Mesendoderm (in vitro differentiated cells): ENCODE measurements around the gene BMP7.

Source experiments
- DNase-seq: peaks from one replicate; pipeline ENCODE4 v3.0.0; 2013
- H2AK5ac ChIP-seq: 2 replicates; pipeline ENCODE4 v1.6.1; 2013; ENCODE audit warnings: low read length, inconsistent platforms
- H2BK120ac ChIP-seq: 2 replicates; pipeline ENCODE4 v1.6.1; 2013; ENCODE audit warnings: low read depth, mild to moderate bottlenecking, low read length, moderate library complexity, mixed read lengths
- H2BK15ac ChIP-seq: replicated peaks from 2 replicates; pipeline ENCODE4 v1.6.1; 2013; ENCODE audit warnings: low read depth, mild to moderate bottlenecking, moderate library complexity
- H2BK5ac ChIP-seq: 2 replicates; pipeline ENCODE4 v1.6.1; 2013; ENCODE audit warnings: low read length, inconsistent platforms
- H3K18ac ChIP-seq: 2 replicates; pipeline ENCODE4 v1.6.1; 2013; ENCODE audit warnings: mild to moderate bottlenecking, low read length, mixed read lengths
- H3K23ac ChIP-seq: one replicate; pipeline ENCODE4 v1.6.1; 2013; ENCODE audit warnings: low read length
- H3K27ac ChIP-seq: 2 replicates; pipeline ENCODE4 v1.5.1; 2013; ENCODE audit warnings: low read depth, mild to moderate bottlenecking, inconsistent platforms, low read length, moderate library complexity
- H3K27me3 ChIP-seq: 2 replicates; pipeline ENCODE4 v1.6.1; 2013; ENCODE audit warnings: low read length, control low read depth, mild to moderate bottlenecking, inconsistent platforms; ENCODE audit not compliant: insufficient read depth, poor library complexity
- H3K36me3 ChIP-seq: 2 replicates; pipeline ENCODE4 v1.6.1; 2013; ENCODE audit warnings: low read length, inconsistent platforms; ENCODE audit not compliant: control insufficient read depth, insufficient read depth
- H3K4ac ChIP-seq: one replicate; pipeline ENCODE4 v1.6.1; 2013; ENCODE audit warnings: low read depth, mild to moderate bottlenecking, low read length, moderate library complexity
- H3K4me1 ChIP-seq: 2 replicates; pipeline ENCODE4 v1.6.1; 2013; ENCODE audit warnings: low read depth, low read length, inconsistent platforms; ENCODE audit not compliant: control insufficient read depth
- H3K4me2 ChIP-seq: 2 replicates; pipeline ENCODE4 v1.6.1; 2013; ENCODE audit warnings: low read length
- H3K4me3 ChIP-seq: 2 replicates; pipeline ENCODE4 v1.5.1; 2013; ENCODE audit warnings: mild to moderate bottlenecking, low read length
- H3K56ac ChIP-seq: one replicate; pipeline ENCODE4 v1.6.1; 2013; ENCODE audit warnings: low read length
- H3K79me1 ChIP-seq: 2 replicates; pipeline ENCODE4 v1.6.1; 2013; ENCODE audit warnings: low read length, inconsistent platforms
- H3K79me2 ChIP-seq: 2 replicates; pipeline ENCODE4 v1.6.1; 2013; ENCODE audit warnings: mild to moderate bottlenecking, low read length; ENCODE audit not compliant: control insufficient read depth, insufficient read depth
- H3K9ac ChIP-seq: 2 replicates; pipeline ENCODE4 v1.6.1; 2013; ENCODE audit warnings: low read length, inconsistent platforms
- H4K5ac ChIP-seq: one replicate; pipeline ENCODE4 v1.6.1; 2013; ENCODE audit warnings: low read length
- H4K8ac ChIP-seq: one replicate; pipeline ENCODE4 v1.6.1; 2013; ENCODE audit warnings: low read depth, mild to moderate bottlenecking, control low read depth, low read length, moderate library complexity
- WGBS: extraction: QIAGEN DNeasy Blood & Tissue Kit; methylation state at CpG from one replicate; pipeline ENCODE4 v1.1.7; 2013; ENCODE audit warnings: low lambda C conversion rate, missing lambda C conversion rate; ENCODE audit not compliant: insufficient coverage; ENCODE audit errors: extremely low coverage; 5-methylcytosine and 5-hydroxymethylcytosine counted together

The BMP7 gene

GRCh38 chr20:57222631-57222950 lies 43.9 kb downstream of the BMP7 start:
- Histone ChIP-seq H3K79me1 (no peaks in the 10 kb centered on the region), H3K56ac (no peak overlapping the region), H3K27ac (no peak overlapping the region), H4K8ac (no peak overlapping the region), H3K23ac (no peak overlapping the region), H2BK5ac (no peak overlapping the region), H2BK15ac (no peak overlapping the region), H3K18ac (no peak overlapping the region), H3K9ac (no peak overlapping the region), H3K4ac (no peak overlapping the region), H2AK5ac (no peak overlapping the region), H3K4me2 (no peak overlapping the region), H3K79me2 (no peaks in the 10 kb centered on the region), H2BK120ac (no peak overlapping the region), H4K5ac (no peak overlapping the region), H3K36me3 (no peaks in the 10 kb centered on the region), H3K27me3 (no peaks in the 10 kb centered on the region), H3K4me1 (no peaks in the 10 kb centered on the region), H3K4me3 (no peak overlapping the region)
- DNase-seq = no peak
- no CpG with 5 or more reads among the region's 1 CpG for WGBS

- Histone ChIP-seq H3K36me3 (no peaks in the 10 kb centered on the region), H3K27ac (no peak overlapping the region), H2BK5ac (no peak overlapping the region), H3K79me2 (no peaks in the 10 kb centered on the region), H4K5ac (no peak overlapping the region), H2BK120ac (no peak overlapping the region), H3K18ac (no peak overlapping the region), H3K4ac (no peak overlapping the region), H3K27me3 (no peaks in the 10 kb centered on the region), H4K8ac (no peak overlapping the region), H3K4me2 (no peak overlapping the region), H3K56ac (no peak overlapping the region), H3K79me1 (no peaks in the 10 kb centered on the region), H2AK5ac (no peak overlapping the region), H3K4me3 (no peak overlapping the region), H3K9ac (no peak overlapping the region), H3K4me1 (no peaks in the 10 kb centered on the region), H2BK15ac (no peak overlapping the region), H3K23ac (no peak overlapping the region)
- WGBS = no CpG with 5 or more reads among the region's 19 CpGs
- no peak for DNase-seq
Observed at GRCh38 chr20:57221916-57222630, 44.4 kb downstream of the BMP7 start.

GRCh38 chr20:57220337-57221145 lies 45.9 kb downstream of the BMP7 start:
- H3K9ac ChIP-seq = no peak overlapping the region
- H2AK5ac ChIP-seq = no peak overlapping the region
- no peaks in the 10 kb centered on the region for H3K36me3 ChIP-seq
- no peak overlapping the region for H3K4ac ChIP-seq
- no peaks in the 10 kb centered on the region for H3K27me3 ChIP-seq
- H4K8ac ChIP-seq = no peak overlapping the region
- H3K79me1 ChIP-seq = no peaks in the 10 kb centered on the region
- H3K4me1 ChIP-seq = no peaks in the 10 kb centered on the region
- no peak overlapping the region for H3K18ac ChIP-seq
- no peak overlapping the region for H3K27ac ChIP-seq
- H2BK5ac ChIP-seq = no peak overlapping the region
- H3K4me2 ChIP-seq = no peak overlapping the region
- no peak overlapping the region for H3K4me3 ChIP-seq
- WGBS = no CpG with 5 or more reads among the region's 14 CpGs
- H2BK120ac ChIP-seq = no peak overlapping the region
- H2BK15ac ChIP-seq = no peak overlapping the region
- no peak overlapping the region for H4K5ac ChIP-seq
- H3K56ac ChIP-seq = no peak overlapping the region
- DNase-seq = no peak
- no peaks in the 10 kb centered on the region for H3K79me2 ChIP-seq
- H3K23ac ChIP-seq = no peak overlapping the region

- H2AK5ac ChIP-seq = no peak overlapping the region
- H4K5ac ChIP-seq = no peak overlapping the region
- no peaks in the 10 kb centered on the region for H3K79me1 ChIP-seq
- H2BK15ac ChIP-seq = no peak overlapping the region
- no peak overlapping the region for H3K23ac ChIP-seq
- no peak overlapping the region for H3K4me3 ChIP-seq
- no peak overlapping the region for H3K27ac ChIP-seq
- no peak overlapping the region for H3K4ac ChIP-seq
- no peak overlapping the region for H2BK5ac ChIP-seq
- H3K4me1 ChIP-seq = no peaks in the 10 kb centered on the region
- no CpG with 5 or more reads among the region's 11 CpGs for WGBS
- H3K36me3 ChIP-seq = no peaks in the 10 kb centered on the region
- H3K9ac ChIP-seq = no peak overlapping the region
- H2BK120ac ChIP-seq = no peak overlapping the region
- no peak overlapping the region for H3K18ac ChIP-seq
- H3K56ac ChIP-seq = no peak overlapping the region
- H4K8ac ChIP-seq = no peak overlapping the region
- no peaks in the 10 kb centered on the region for H3K27me3 ChIP-seq
- no peak overlapping the region for H3K4me2 ChIP-seq
- H3K79me2 ChIP-seq = no peaks in the 10 kb centered on the region
- DNase-seq = no peak
Observed at GRCh38 chr20:57219071-57219677, 47.3 kb downstream of the BMP7 start.

GRCh38 chr20:57218489-57218888 lies 48.0 kb downstream of the BMP7 start:
- H3K56ac ChIP-seq = no peak overlapping the region
- H3K27ac ChIP-seq = no peak overlapping the region
- H4K8ac ChIP-seq = no peak overlapping the region
- H2BK120ac ChIP-seq = no peak overlapping the region
- H3K4me3 ChIP-seq = no peak overlapping the region
- no peak overlapping the region for H3K4me2 ChIP-seq
- no peak overlapping the region for H3K23ac ChIP-seq
- no peak overlapping the region for H3K9ac ChIP-seq
- WGBS = no CpG with 5 or more reads among the region's 5 CpGs
- H3K18ac ChIP-seq = no peak overlapping the region
- H2BK5ac ChIP-seq = no peak overlapping the region
- H3K79me2 ChIP-seq = no peaks in the 10 kb centered on the region
- H2BK15ac ChIP-seq = no peak overlapping the region
- no peaks in the 10 kb centered on the region for H3K79me1 ChIP-seq
- no peak overlapping the region for H2AK5ac ChIP-seq
- H3K36me3 ChIP-seq = no peaks in the 10 kb centered on the region
- H4K5ac ChIP-seq = no peak overlapping the region
- H3K4ac ChIP-seq = no peak overlapping the region
- H3K27me3 ChIP-seq = no peaks in the 10 kb centered on the region
- H3K4me1 ChIP-seq = no peaks in the 10 kb centered on the region
- DNase-seq = no peak
